NCI-H2107 treated with DMSO at 0.1 percent for 48 hours (cell line): Measurements from ENCODE around the gene FANK1.

ENCODE experiments used
- DNase-seq: peaks from one replicate; lab custom pipeline; 2025; ENCODE audit not compliant: unreplicated experiment; lab: John Stamatoyannopoulos, UW

Gene FANK1

GRCh38 chr10:125984346-125984745 lies 88.0 kb downstream of the FANK1 start:
- DNase-seq = no peak

- no peak for DNase-seq
Observed at GRCh38 chr10:125984865-125985495, 88.6 kb downstream of the FANK1 start.

- no peak for DNase-seq
Observed at GRCh38 chr10:125985557-125986240, 89.3 kb downstream of the FANK1 start.

GRCh38 chr10:125989791-125990190 lies 93.4 kb downstream of the FANK1 start:
- no peak for DNase-seq

GRCh38 chr10:125990974-125991373 lies 94.6 kb downstream of the FANK1 start:
- no peak for DNase-seq

GRCh38 chr10:125991392-125991791 lies 95.0 kb downstream of the FANK1 start:
- no peak for DNase-seq

- DNase-seq = no peak
Observed at GRCh38 chr10:125992254-125992653, 95.9 kb downstream of the FANK1 start.

- DNase-seq = no peak
Observed at GRCh38 chr10:125994601-125995000, 98.2 kb downstream of the FANK1 start.

GRCh38 chr10:125995726-125996304 lies 99.5 kb downstream of the FANK1 start:
- no peak for DNase-seq

GRCh38 chr10:125997586-125997985 lies 101.2 kb downstream of the FANK1 start:
- no peak for DNase-seq

GRCh38 chr10:125999694-126000093 lies 103.3 kb downstream of the FANK1 start:
- no peak for DNase-seq

GRCh38 chr10:126001576-126001975 lies 105.2 kb downstream of the FANK1 start:
- no peak for DNase-seq

GRCh38 chr10:126004752-126005151 lies 108.4 kb downstream of the FANK1 start:
- DNase-seq = no peak

- no peak for DNase-seq
Observed at GRCh38 chr10:126006264-126006663, 109.9 kb downstream of the FANK1 start.

GRCh38 chr10:126006906-126007305 lies 110.5 kb downstream of the FANK1 start:
- DNase-seq = no peak

GRCh38 chr10:126009650-126010049 lies 113.3 kb downstream of the FANK1 start:
- no peak for DNase-seq

GRCh38 chr10:126011995-126012394 lies 115.6 kb downstream of the FANK1 start:
- DNase-seq = no peak

- DNase-seq = no peak
Observed at GRCh38 chr10:126012485-126012884, 116.1 kb downstream of the FANK1 start.

- no peak for DNase-seq
Observed at GRCh38 chr10:126013489-126014281, 117.3 kb downstream of the FANK1 start.

GRCh38 chr10:126014309-126014708 lies 117.9 kb downstream of the FANK1 start:
- no peak for DNase-seq

GRCh38 chr10:126015413-126015812 lies 119.0 kb downstream of the FANK1 start:
- no peak for DNase-seq
